Keratinocyte (primary cell): ENCODE measurements around the gene KCNMA1. TPM values are rescaled to one million over a fixed set of nuclear protein-coding genes. Genes with fewer than 3 reads are reported as not detected.

ENCODE experiments used
- DNase-seq: peaks from one replicate; pipeline ENCODE4 v3.0.0-alpha.2; 2011; ENCODE audit warnings: low read depth, missing footprints, low spot score
- FAIRE-seq: peaks from 2 replicates; lab custom pipeline; 2011; peaks lifted over from hg19 to GRCh38; lab: Jason Lieb, UNC
- H2AFZ ChIP-seq: 2 replicates; pipeline ENCODE4 v1.6.0; 2012; ENCODE audit warnings: low read length, control low read depth, inconsistent platforms; ENCODE audit not compliant: control insufficient read depth
- H3K27ac ChIP-seq: 2 replicates; pipeline ENCODE4 v1.5.1; 2011; ENCODE audit warnings: low read length; ENCODE audit not compliant: control insufficient read depth, insufficient read depth
- H3K27me3 ChIP-seq: 3 replicates; pipeline ENCODE4 v1.6.0; 2011; ENCODE audit warnings: low read length; ENCODE audit not compliant: control insufficient read depth, insufficient read depth; ENCODE audit errors: extremely low read depth
- H3K36me3 ChIP-seq, 2 experiments: 2 replicates in 1 of 2; 3 replicates in 1 of 2; pipeline ENCODE4 v1.5.1; 2011; ENCODE audit warnings: low read length in 2 of 2, mild to moderate bottlenecking in 1 of 2; ENCODE audit not compliant: control insufficient read depth in 2 of 2, insufficient read depth in 2 of 2; ENCODE audit errors: extremely low read depth in 1 of 2
- H3K4me1 ChIP-seq: 3 replicates; pipeline ENCODE4 v1.5.1; 2011; ENCODE audit warnings: low read length; ENCODE audit not compliant: control insufficient read depth, insufficient read depth; ENCODE audit errors: extremely low read depth
- H3K4me2 ChIP-seq: 3 replicates; pipeline ENCODE4 v1.6.0; 2011; ENCODE audit warnings: low read depth, low read length; ENCODE audit not compliant: control insufficient read depth, insufficient read depth; ENCODE audit errors: extremely low read depth
- H3K4me3 ChIP-seq, 3 experiments: fragments of 200-600 bp in 1 of 3; sonication (generic) in 1 of 3; 2 replicates in 2 of 3; 3 replicates in 1 of 3; pipeline ENCODE4 v1.5.1; 2011 to 2016; ENCODE audit warnings: low read length in 3 of 3, mild to moderate bottlenecking in 3 of 3, control low read depth in 2 of 3, inconsistent platforms in 1 of 3, low read depth in 1 of 3, mixed read lengths in 1 of 3, mixed run types in 1 of 3, moderate library complexity in 1 of 3; ENCODE audit not compliant: control insufficient read depth in 2 of 3, insufficient read depth in 2 of 3; ENCODE audit errors: extremely low read depth in 1 of 3
- H3K79me2 ChIP-seq: 2 replicates; pipeline ENCODE4 v1.6.0; 2012; ENCODE audit warnings: low read length; ENCODE audit not compliant: control insufficient read depth, insufficient read depth
- H3K9ac ChIP-seq: 3 replicates; pipeline ENCODE4 v1.6.0; 2011; ENCODE audit warnings: low read length; ENCODE audit not compliant: control insufficient read depth, insufficient read depth; ENCODE audit errors: extremely low read depth
- H3K9me1 ChIP-seq: 3 replicates; pipeline ENCODE4 v1.6.0; 2011; ENCODE audit warnings: low read length; ENCODE audit not compliant: control insufficient read depth, insufficient read depth; ENCODE audit errors: extremely low read depth
- H3K9me3 ChIP-seq: 2 replicates; pipeline ENCODE4 v1.5.1; 2012; ENCODE audit warnings: low read depth, low read length; ENCODE audit not compliant: control insufficient read depth
- H4K20me1 ChIP-seq: 3 replicates; pipeline ENCODE4 v1.6.0; 2011; ENCODE audit warnings: low read length; ENCODE audit not compliant: control insufficient read depth, insufficient read depth; ENCODE audit errors: extremely low read depth
- CTCF ChIP-seq, 3 experiments: IDR thresholded peaks in 1 of 3; conservative IDR thresholded peaks in 1 of 3; optimal IDR thresholded peaks in 1 of 3; 2 replicates in 2 of 3; 3 replicates in 1 of 3; pipeline versions ENCODE3 to v1.5.1; 2011; ENCODE audit warnings: low read length in 3 of 3, mild to moderate bottlenecking in 3 of 3, moderate library complexity in 2 of 3, control low read depth in 1 of 3, inconsistent platforms in 1 of 3; ENCODE audit not compliant: insufficient read depth in 2 of 3; ENCODE audit errors: extremely low read depth in 1 of 3
- EZH2 ChIP-seq: IDR thresholded peaks from one replicate; pipeline ENCODE4 v1.6.1; 2012; ENCODE audit warnings: inconsistent platforms, mild to moderate bottlenecking, low read length, moderate library complexity
- dilution Hi-C: fragments of 300-500 bp; cut with MboI; formaldehyde crosslinking; loops from one replicate; pipeline ENCODE4 v1.7.0; 2020; ENCODE audit warnings: low sequenced_read_pairs; ENCODE audit not compliant: extremely low pct_ligation_motif_present
- polyA plus RNA-seq, 5 experiments: library from polyadenylated mRNA; depleted of rRNA in 3 of 5; stranded (reverse) in 3 of 5; stranded (forward) in 1 of 5; unstranded in 1 of 5; fragments of >200 nt; gene quantifications; 1 replicate in 1 of 5; 2 replicates in 3 of 5; 3 replicates in 1 of 5; pipeline versions ENCODE4 v1.2.1 to v1.2.3, GENCODE V29; 2011 to 2012; ENCODE audit warnings: missing spikeins in 2 of 5, low read depth in 1 of 5, low replicate concordance in 1 of 5

The KCNMA1 gene
- polyA plus RNA-seq, 1 donor (not counting 4 experiments of a cell fraction or from before 2014, with no cell fraction given): 6.3 TPM

GRCh38 chr10:77147871-77148270, 489.7 kb downstream of the KCNMA1 start:
- dilution Hi-C loops: no loop called here
- Histone ChIP-seq H3K27ac (no peak overlapping the region), H4K20me1 (no peaks in the 10 kb centered on the region), H3K4me2 (no peak overlapping the region), H3K36me3 (no peaks in the 10 kb centered on the region), H3K9me3 (no peaks in the 10 kb centered on the region), H3K9me1 (no peaks in the 10 kb centered on the region), H3K27me3 (no peaks in the 10 kb centered on the region), H3K79me2 (no peaks in the 10 kb centered on the region), H3K4me3 (no peak overlapping the region), H3K4me1 (peaks cover 11% of the 10 kb centered on the region), H2AFZ (no peak overlapping the region), H3K9ac (no peak overlapping the region)
- no peak for DNase-seq
- FAIRE-seq: no peak
- TF ChIP-seq CTCF (optimal IDR thresholded peaks at IDR 0.05 in 1 of 3, IDR thresholded peaks at IDR 0.05 in 1 of 3, conservative IDR thresholded peaks at IDR 0.05 in 1 of 3; ENCODE audit: extremely low read depth in 1 of 3, insufficient read depth in 2 of 3, low read length in 3 of 3): no peak
- no peak for TF ChIP-seq EZH2

DNA sequence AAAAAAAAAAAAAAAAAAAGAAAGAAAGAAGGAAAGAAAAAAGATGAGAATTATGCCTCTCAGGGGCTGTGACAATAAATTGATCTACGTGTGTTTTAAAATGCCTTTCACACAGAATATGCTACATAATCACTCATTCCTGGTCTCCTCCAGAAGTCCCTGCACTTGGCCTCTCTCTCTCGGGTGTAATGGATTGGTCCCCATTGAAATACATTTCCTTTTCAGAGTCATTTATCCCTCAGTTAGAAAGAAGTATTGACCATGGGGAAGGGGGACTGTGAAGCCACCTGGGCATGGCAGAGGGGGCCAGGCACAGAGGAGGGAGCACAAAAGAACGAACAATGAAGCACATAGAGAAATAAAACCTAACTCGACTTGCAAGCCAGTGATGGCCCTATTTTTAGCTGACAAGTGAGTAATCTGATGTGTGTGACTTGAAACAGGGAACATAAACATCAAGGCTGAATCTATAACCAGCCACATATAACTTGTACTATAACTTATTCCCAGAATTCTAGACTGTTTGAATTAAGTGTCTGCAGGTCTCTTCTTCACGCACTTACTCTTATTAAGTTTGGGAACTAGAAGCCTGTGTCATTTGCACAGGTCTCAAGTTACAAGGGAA, 490.8 kb downstream of the KCNMA1 start:
- no peaks in the 10 kb centered on the region for H4K20me1 ChIP-seq
- TF ChIP-seq EZH2 (no peak), CTCF (optimal IDR thresholded peaks at IDR 0.05 in 1 of 3, IDR thresholded peaks at IDR 0.05 in 1 of 3, conservative IDR thresholded peaks at IDR 0.05 in 1 of 3; ENCODE audit: extremely low read depth in 1 of 3, insufficient read depth in 2 of 3, low read length in 3 of 3) (no peak)
- no peak overlapping the region for H3K27ac ChIP-seq
- H3K79me2 ChIP-seq: no peaks in the 10 kb centered on the region
- no peak overlapping the region for H2AFZ ChIP-seq
- no peak overlapping the region for H3K4me3 ChIP-seq
- no peak overlapping the region for H3K9ac ChIP-seq
- no peak overlapping the region for H3K4me2 ChIP-seq
- no peaks in the 10 kb centered on the region for H3K36me3 ChIP-seq
- dilution Hi-C loops: no loop called here
- H3K9me3 ChIP-seq: no peaks in the 10 kb centered on the region
- DNase-seq (no peak), FAIRE-seq (no peak)
- no peaks in the 10 kb centered on the region for H3K27me3 ChIP-seq
- H3K4me1 ChIP-seq: peaks cover 11% of the 10 kb centered on the region
- H3K9me1 ChIP-seq: no peaks in the 10 kb centered on the region
